Naive B cell (primary cell): ENCODE measurements around the gene NUDT7. TPM values are rescaled to one million over a fixed set of nuclear protein-coding genes. Genes with fewer than 3 reads are reported as not detected.

Experiments used
- ATAC-seq, 2 donors: fragments of 150-1000 bp; cut with Tn5 transposase; 2 replicates each; pipeline ENCODE4 v1.10.0; 2021; ENCODE audit warnings: low read depth in 2 of 2, mild to moderate bottlenecking in 2 of 2, moderate library complexity in 2 of 2
- DNase-seq: peaks from one replicate; pipeline ENCODE4 v3.0.0; 2022
- H3K27ac Mint-ChIP-seq, 6 donors: one replicate each; pipeline ENCODE4 v1.8.0; 2020 to 2022; ENCODE audit warnings: mild to moderate bottlenecking in 6 of 6, mixed read lengths in 6 of 6, moderate library complexity in 5 of 6, inconsistent platforms in 2 of 6
- H3K27me3 Mint-ChIP-seq, 3 donors: one replicate each; pipeline ENCODE4 v1.8.0; 2021 to 2022; ENCODE audit warnings: mixed read lengths in 3 of 3, mild to moderate bottlenecking in 1 of 3
- H3K36me3 Mint-ChIP-seq, 2 donors: one replicate each; pipeline ENCODE4 v1.8.0; 2020 to 2022; ENCODE audit warnings: mixed read lengths in 2 of 2, inconsistent platforms in 1 of 2, mild to moderate bottlenecking in 1 of 2
- H3K4me1 Mint-ChIP-seq, 3 donors: one replicate each; pipeline ENCODE4 v1.8.0; 2020 to 2022; ENCODE audit warnings: mixed read lengths in 3 of 3, inconsistent platforms in 1 of 3, mild to moderate bottlenecking in 1 of 3, moderate library complexity in 1 of 3
- H3K4me3 Mint-ChIP-seq, 8 donors: one replicate each; pipeline ENCODE4 v1.8.0; 2020 to 2022; ENCODE audit warnings: mild to moderate bottlenecking in 8 of 8, mixed read lengths in 8 of 8, moderate library complexity in 8 of 8, inconsistent platforms in 2 of 8
- H3K9me3 Mint-ChIP-seq, 7 donors: one replicate each; pipeline ENCODE4 v1.8.0; 2020 to 2022; ENCODE audit warnings: mixed read lengths in 7 of 7, mild to moderate bottlenecking in 5 of 7, inconsistent platforms in 2 of 7, moderate library complexity in 1 of 7
- polyA plus RNA-seq, 6 donors: library from polyadenylated mRNA; unstranded; fragments of 300-500 nt; fragmentation: Illumina TruSeq; gene quantifications; one replicate each; pipeline ENCODE4 v1.2.3, GENCODE V29; 2021; ENCODE audit warnings: low read depth in 6 of 6

The NUDT7 gene
- polyA plus RNA-seq, 6 donors from 2014 or later = 7.4 to 22.7 (median 13.8) TPM

- DNase-seq = no peak
- Mint-ChIP-seq H3K27me3 (no peaks in the 10 kb centered on the region), H3K4me1 (no peaks in the 10 kb centered on the region), H3K4me3 (no peak overlapping the region), H3K36me3 (no peaks in the 10 kb centered on the region), H3K9me3 (no peaks in the 10 kb centered on the region), H3K27ac (no peak overlapping the region)
- ATAC-seq = no peak
These were observed 44.9 kb downstream of the NUDT7 start for GRCh38 chr16:77767211-77767610.

DNA sequence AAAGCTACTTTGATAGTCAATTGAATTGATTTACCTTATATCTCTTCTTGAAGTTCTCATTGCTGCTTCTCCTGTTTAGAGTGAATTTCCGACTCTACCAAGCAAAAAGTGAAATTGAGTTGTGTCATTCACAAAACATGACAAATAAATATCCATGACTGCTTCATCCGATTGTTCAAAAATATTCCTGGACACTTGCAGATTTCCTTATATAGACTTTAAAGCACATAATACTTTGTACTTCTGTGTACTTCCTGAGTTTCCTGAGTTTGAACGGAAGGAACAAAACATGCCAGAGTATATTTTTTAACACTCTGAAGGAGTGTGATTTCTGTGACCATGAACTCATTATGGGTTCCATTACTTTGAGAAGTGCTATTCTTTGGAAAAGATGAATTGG is 45.5 kb downstream of the NUDT7 start:
- no peaks in the 10 kb centered on the region for H3K36me3 Mint-ChIP-seq
- no peaks in the 10 kb centered on the region for H3K9me3 Mint-ChIP-seq
- no peak overlapping the region for H3K27ac Mint-ChIP-seq
- H3K4me3 Mint-ChIP-seq = no peak overlapping the region
- no peak for ATAC-seq
- H3K27me3 Mint-ChIP-seq = no peaks in the 10 kb centered on the region
- no peak for DNase-seq
- H3K4me1 Mint-ChIP-seq = no peaks in the 10 kb centered on the region

- no peaks in the 10 kb centered on the region for H3K9me3 Mint-ChIP-seq
- H3K4me1 Mint-ChIP-seq = no peaks in the 10 kb centered on the region
- H3K27ac Mint-ChIP-seq = no peak overlapping the region
- H3K4me3 Mint-ChIP-seq = no peak overlapping the region
- no peaks in the 10 kb centered on the region for H3K36me3 Mint-ChIP-seq
- ATAC-seq (no peak), DNase-seq (no peak)
- peaks cover 3 to 12% (median 5%) of the 10 kb centered on the region in 3 donors for H3K27me3 Mint-ChIP-seq
These were observed 53.9 kb downstream of the NUDT7 start for GRCh38 chr16:77775911-77776909.

DNA sequence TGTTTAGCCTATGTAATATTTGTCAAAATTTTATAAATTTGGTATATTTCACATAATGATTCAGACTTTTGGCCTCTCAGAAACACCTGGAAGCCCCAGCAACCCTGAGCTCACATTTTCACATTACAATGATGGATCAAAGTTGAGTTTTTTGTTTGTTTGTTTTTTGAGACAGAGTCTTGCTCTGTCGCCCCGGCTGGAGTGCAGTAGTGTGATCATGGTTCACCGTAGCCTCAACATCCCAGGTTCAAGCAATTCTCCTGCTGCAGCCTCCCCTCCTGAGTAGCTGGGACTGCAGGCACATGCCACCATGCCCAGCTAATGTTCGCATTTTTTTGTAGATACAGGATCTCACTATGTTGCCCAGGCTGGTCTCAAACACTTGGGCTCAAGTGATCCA is 55.4 kb downstream of the NUDT7 start:
- Mint-ChIP-seq H3K4me1 (no peaks in the 10 kb centered on the region), H3K27me3 (peaks cover 3 to 12% (median 5%) of the 10 kb centered on the region in 3 donors), H3K36me3 (no peaks in the 10 kb centered on the region), H3K4me3 (no peak overlapping the region), H3K27ac (no peak overlapping the region), H3K9me3 (no peaks in the 10 kb centered on the region)
- no peak for DNase-seq
- no peak for ATAC-seq

DNA sequence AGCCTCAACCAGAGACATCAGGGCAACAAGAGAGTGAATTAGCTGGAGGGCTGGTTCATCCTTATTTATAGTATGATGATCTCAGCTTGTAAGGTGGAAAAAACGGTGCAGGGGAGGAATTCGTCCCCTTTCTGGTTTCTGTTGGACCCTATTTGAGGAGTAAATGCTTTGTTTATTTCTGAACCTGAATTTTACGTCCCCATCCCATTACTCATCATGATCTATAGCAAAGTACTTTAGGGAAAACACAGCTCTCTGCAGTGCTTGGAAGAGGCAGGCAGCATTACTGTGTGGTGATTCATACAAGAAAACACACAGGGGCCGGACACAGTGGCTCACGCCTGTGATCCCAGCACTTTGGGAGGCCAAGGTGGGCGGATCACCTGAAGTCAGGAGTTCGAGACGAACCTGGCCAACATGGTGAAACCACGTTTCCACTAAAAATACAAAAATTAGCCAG is 58.1 kb downstream of the NUDT7 start:
- Mint-ChIP-seq H3K27ac (no peak overlapping the region), H3K9me3 (no peaks in the 10 kb centered on the region), H3K4me3 (no peak overlapping the region), H3K4me1 (no peaks in the 10 kb centered on the region), H3K27me3 (peaks cover 0 to 5% (median 3%) of the 10 kb centered on the region in 3 donors), H3K36me3 (no peaks in the 10 kb centered on the region)
- DNase-seq (no peak), ATAC-seq (no peak)

GRCh38 chr16:77781091-77781490 is 58.8 kb downstream of the NUDT7 start:
- Mint-ChIP-seq H3K4me1 (no peaks in the 10 kb centered on the region), H3K36me3 (no peaks in the 10 kb centered on the region), H3K27ac (no peak overlapping the region), H3K9me3 (no peaks in the 10 kb centered on the region), H3K4me3 (no peak overlapping the region), H3K27me3 (peaks cover 1 to 5% (median 3%) of the 10 kb centered on the region in 3 donors)
- no peak for DNase-seq
- no peak for ATAC-seq

GRCh38 chr16:77782694-77783093 is 60.4 kb downstream of the NUDT7 start:
- ATAC-seq (no peak), DNase-seq (no peak)
- Mint-ChIP-seq H3K9me3 (no peaks in the 10 kb centered on the region), H3K27me3 (peaks cover 16 to 21% (median 17%) of the 10 kb centered on the region in 3 donors), H3K27ac (no peak overlapping the region), H3K4me3 (no peak overlapping the region), H3K36me3 (no peaks in the 10 kb centered on the region), H3K4me1 (peaks cover 0 to 2% (median 0%) of the 10 kb centered on the region in 3 donors)

DNA sequence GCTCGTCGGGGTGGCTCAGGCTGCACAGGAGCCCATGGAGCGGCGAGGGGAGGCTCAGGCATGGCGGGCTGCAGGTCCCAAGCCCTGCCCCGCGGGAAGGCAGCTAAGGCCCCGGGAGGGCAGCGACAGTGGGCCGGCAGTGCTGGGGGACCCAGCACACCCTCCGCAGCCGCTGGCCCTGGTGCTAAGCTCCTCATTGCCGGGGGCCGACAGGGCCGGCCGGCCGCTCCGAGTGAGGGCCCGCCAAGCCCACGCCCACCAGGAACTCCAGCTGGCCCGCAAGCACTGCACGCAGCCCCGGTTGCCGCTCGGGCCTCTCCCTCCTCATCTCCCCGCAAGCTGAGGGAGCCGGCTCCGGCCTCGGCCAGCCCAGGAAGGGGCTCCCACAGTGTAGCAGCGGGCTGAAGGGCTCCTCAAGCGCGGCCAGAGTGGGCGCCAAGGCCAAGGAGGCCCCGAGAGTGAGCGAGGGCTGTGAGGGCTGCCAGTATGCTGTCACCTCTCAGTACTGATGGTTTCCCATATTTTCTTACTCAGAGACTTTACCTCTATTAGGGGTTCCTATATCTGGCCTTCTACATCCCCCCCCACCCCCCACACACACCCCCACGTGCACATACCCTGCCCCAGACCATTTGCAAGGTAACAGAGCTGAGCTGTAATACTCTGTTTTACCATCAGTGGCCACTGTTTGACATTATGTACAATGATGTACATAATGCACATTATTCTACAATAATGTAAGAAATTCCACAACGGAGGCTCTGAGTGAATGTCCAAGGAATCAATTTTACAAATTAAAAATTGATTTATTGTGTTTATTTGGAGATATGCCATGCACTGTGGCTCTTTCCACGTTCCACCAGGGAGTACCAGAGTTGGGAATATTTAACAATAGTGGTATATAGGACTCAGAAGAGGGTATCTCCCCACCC is 62.4 kb downstream of the NUDT7 start:
- DNase-seq = no peak
- H3K36me3 Mint-ChIP-seq = no peaks in the 10 kb centered on the region
- no peak overlapping the region for H3K4me3 Mint-ChIP-seq
- H3K27me3 Mint-ChIP-seq = peaks cover 31 to 35% (median 34%) of the 10 kb centered on the region in 3 donors
- ATAC-seq = no peak
- peaks cover 7 to 22% (median 14%) of the 10 kb centered on the region in 3 donors for H3K4me1 Mint-ChIP-seq
- no peaks in the 10 kb centered on the region for H3K9me3 Mint-ChIP-seq
- H3K27ac Mint-ChIP-seq = no peak overlapping the region

- no peak for DNase-seq
- ATAC-seq = no peak
- peaks cover 37 to 41% (median 38%) of the 10 kb centered on the region in 3 donors for H3K27me3 Mint-ChIP-seq
These were observed 63.1 kb downstream of the NUDT7 start for GRCh38 chr16:77785373-77785764.

GRCh38 chr16:77786186-77786847 is 64.0 kb downstream of the NUDT7 start:
- peaks cover 7 to 28% (median 17%) of the 10 kb centered on the region in 3 donors for H3K4me1 Mint-ChIP-seq
- ATAC-seq (no peak), DNase-seq (no peak)
- no peaks in the 10 kb centered on the region for H3K9me3 Mint-ChIP-seq
- H3K36me3 Mint-ChIP-seq = no peaks in the 10 kb centered on the region
- no peak overlapping the region for H3K27ac Mint-ChIP-seq
- peaks cover 43 to 50% (median 48%) of the 10 kb centered on the region in 3 donors for H3K27me3 Mint-ChIP-seq
- H3K4me3 Mint-ChIP-seq = no peak overlapping the region

More at GRCh38 chr16:77785373-77785764, 63.1 kb downstream of the NUDT7 start:
- no peaks in the 10 kb centered on the region for H3K9me3 Mint-ChIP-seq
- H3K27ac Mint-ChIP-seq = no peak overlapping the region
- no peaks in the 10 kb centered on the region for H3K36me3 Mint-ChIP-seq
- H3K4me3 Mint-ChIP-seq = peak overlapping the region in 1 of 8 donors; percentile 6
- H3K4me1 Mint-ChIP-seq = peaks cover 7 to 28% (median 17%) of the 10 kb centered on the region in 3 donors

DNA sequence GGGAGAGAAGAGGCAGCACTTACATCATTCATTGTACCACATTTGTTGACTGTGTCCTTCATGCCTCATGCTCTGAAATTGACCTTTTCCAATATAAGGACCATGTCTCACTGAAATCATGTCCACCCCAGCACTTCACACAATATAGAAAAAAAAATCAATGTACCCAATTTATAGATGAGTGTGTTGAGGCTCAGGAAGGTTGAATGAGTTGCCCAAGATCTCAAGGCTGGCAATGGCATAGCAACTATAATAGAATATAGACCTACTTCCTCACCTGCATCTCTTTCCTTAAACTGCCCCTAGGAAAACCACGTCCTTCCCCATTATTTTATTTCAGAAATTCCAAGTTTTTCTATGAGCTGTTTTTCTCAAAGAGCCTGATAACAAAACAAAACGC is 65.1 kb downstream of the NUDT7 start:
- ATAC-seq (no peak), DNase-seq (no peak)
- Mint-ChIP-seq H3K4me3 (peak overlapping the region in 4 of 8 donors; percentile 48 to 91 (median 82)), H3K27ac (no peak overlapping the region), H3K9me3 (no peaks in the 10 kb centered on the region), H3K36me3 (no peaks in the 10 kb centered on the region), H3K27me3 (peaks cover 49 to 61% (median 53%) of the 10 kb centered on the region in 3 donors), H3K4me1 (peaks cover 7 to 28% (median 17%) of the 10 kb centered on the region in 3 donors)

DNA sequence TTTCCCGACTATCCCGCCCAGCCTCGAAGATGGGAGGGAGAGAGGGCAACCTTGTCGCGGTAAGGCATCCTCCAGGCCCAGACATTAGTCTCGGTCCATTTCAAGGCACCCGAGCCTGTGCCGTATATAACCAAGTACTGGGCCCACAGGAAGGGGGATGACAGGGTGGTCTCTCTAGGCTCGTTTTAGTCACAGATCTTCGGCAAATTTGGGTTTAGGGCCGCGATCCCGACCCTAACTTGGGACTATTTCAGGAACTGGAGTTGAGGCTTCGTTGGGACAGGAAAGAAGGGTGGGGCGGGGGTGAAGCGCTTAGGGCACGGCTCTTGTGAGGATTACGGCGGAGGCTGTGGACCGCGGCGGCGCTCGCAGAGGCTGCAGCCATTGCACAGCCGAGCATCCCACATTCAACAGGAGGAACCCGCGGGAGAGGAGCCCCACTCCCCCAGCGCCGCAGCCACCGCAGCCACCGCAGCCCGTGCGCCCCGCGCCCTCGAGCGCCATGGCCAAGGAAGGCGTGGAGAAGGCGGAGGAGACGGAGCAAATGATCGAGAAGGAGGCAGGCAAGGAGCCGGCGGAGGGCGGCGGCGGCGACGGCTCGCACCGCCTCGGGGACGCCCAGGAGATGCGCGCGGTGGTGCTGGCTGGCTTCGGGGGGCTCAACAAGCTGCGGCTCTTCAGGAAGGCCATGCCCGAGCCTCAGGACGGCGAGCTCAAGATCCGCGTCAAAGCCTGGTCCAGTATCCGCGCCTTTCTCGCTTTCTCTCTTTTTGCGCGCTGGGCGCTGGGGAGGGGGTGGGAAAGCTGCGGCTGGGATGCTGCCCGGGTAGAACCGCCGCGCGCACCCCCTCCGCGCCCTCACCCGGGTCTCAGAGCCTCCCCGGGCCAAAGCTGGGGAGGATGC is 66.1 kb downstream of the NUDT7 start, which contains the start of gene VAT1L:
Gene VAT1L (plus strand): TSS at position 384 of the 904 bp plus-strand sequence. CDS start 119 bp downstream, at position 503.
- no peaks in the 10 kb centered on the region for H3K36me3 Mint-ChIP-seq
- peak; percentile 57 to 68 for ATAC-seq
- peak within 1 kb of the TSS in 1 of 6 donors; percentile 91 for H3K27ac Mint-ChIP-seq
- peaks cover 49 to 62% (median 53%) of the 10 kb centered on the region in 3 donors for H3K27me3 Mint-ChIP-seq
- H3K4me1 Mint-ChIP-seq = peaks cover 7 to 28% (median 17%) of the 10 kb centered on the region in 3 donors
- DNase-seq = no peak
- H3K4me3 Mint-ChIP-seq = peak within 1 kb of the TSS; percentile 69 to 91 (median 82)
- H3K9me3 Mint-ChIP-seq = no peaks in the 10 kb centered on the region
